ENCODE results near the gene COMMD9. TPM values are rescaled to one million over a fixed set of nuclear protein-coding genes. Genes with fewer than 3 reads are reported as not detected.
A peak's percentile ranks its signal among the peaks of the same experiment; 100 is the strongest.

The COMMD9 gene
- total RNA-seq, 1 donor from 2014 or later: 42.3 TPM

DNA sequence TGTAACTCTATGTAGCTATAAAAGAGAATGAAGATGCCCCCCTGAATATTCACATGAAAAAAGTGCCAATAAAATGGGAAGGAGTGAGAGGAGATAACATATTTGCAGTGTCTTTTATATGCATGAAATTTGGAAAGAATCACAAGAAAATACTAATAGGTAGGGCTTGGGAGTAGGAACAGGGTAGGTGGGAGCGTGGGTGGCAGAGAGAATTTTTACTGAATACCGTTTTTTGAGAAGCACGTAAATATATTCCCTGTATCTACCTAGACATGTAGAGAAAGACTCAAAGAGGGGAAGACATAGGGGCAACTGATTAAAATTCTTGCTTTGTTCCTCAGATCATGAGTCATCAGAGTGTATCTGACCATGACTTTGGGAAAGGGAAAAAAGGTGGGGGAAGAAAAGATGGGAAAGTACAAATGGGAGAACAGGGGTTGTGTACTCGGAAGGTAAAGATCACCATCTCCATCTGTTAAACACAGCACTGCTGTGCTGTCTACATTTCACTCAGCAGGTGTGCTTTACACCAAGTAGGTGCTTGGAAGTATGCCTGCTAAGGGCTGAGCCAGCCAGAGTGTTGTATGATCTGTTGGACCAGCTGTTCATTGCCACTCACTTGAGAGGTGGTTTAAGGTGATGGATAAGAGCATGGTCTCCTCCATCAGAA, 22.8 kb upstream of the COMMD9 start:
- DNase-seq: no peak
- Mint-ChIP-seq H3K4me3 (no peak overlapping the region), H3K9me3 (peaks cover 4% of the 10 kb centered on the region), H3K27ac (no peak overlapping the region), H3K36me3 (ENCODE audit: low read depth) (no peaks in the 10 kb centered on the region), H3K4me1 (peaks cover under 1% of the 10 kb centered on the region), H3K27me3 (peaks cover 30% of the 10 kb centered on the region)
- intact Hi-C loops (cut with micrococcal nuclease): no loop called here

DNA sequence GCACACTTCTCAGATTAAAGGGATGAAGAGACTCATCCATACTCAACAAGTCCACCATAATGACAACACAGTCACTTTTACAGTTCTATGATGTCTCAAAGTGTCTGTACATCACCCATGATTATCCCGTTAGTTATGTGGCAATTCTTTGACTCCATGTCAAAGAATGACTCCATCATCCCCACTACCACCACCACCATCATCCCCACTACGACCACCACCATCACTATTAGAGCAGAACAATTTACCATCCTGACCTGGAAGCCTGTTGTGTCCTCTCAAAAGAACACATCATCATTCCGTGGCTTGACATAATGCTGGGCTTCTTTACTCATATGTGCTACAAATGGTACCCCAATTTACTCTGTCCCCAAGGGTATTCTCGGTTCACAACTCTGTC, 20.6 kb upstream of the COMMD9 start:
- DNase-seq: no peak
- no peak overlapping the region for H3K27ac Mint-ChIP-seq
- H3K36me3 Mint-ChIP-seq (ENCODE audit: low read depth): no peaks in the 10 kb centered on the region
- H3K9me3 Mint-ChIP-seq: peaks cover 4% of the 10 kb centered on the region
- H3K4me1 Mint-ChIP-seq: peaks cover 4% of the 10 kb centered on the region
- H3K4me3 Mint-ChIP-seq: no peak overlapping the region
- intact Hi-C loops (cut with micrococcal nuclease): no loop called here
- peaks cover 17% of the 10 kb centered on the region for H3K27me3 Mint-ChIP-seq

DNA sequence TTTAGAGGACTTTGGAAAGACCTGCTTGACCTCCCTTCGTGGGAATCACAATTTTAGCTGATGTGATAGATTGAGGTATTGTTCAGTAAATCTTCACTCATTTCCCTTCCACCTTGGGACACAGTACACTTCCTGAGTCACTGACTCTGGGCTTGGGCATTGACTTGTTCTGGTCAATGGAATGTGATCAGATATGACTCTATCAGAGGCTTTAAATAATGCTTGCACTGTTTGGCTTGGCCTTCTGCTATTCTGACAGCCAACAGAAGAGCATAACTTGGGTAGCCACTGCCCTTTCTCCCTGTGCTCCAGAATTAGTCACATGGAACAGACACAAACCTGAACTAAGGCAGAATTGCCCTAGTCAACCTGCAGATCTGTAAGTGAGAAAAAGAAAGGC, 19.4 kb upstream of the COMMD9 start:
- Mint-ChIP-seq H3K27me3 (peaks cover 13% of the 10 kb centered on the region), H3K36me3 (ENCODE audit: low read depth) (no peaks in the 10 kb centered on the region), H3K4me1 (peaks cover 4% of the 10 kb centered on the region), H3K4me3 (no peak overlapping the region), H3K27ac (no peak overlapping the region), H3K9me3 (peaks cover 4% of the 10 kb centered on the region)
- intact Hi-C loops (cut with micrococcal nuclease): no loop called here
- no peak for DNase-seq

DNA sequence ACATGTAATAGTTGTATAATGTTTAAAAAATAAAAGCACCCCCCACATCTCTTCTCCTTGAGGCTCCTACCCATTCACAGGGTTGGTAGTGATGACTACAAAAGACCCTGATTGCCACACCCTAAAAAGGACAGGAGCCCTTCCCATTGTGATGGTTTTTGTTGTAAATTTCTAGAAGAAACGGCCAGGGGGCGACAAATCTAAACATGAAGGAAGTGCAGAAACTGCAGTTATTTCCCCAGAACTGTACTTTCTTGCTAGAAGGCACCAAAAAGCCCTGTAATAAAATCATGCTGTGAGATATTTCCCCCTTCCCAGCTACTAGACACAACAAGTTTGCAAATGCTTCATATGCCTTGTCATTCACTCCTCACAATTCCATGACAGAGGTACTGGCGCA, 17.7 kb upstream of the COMMD9 start:
- intact Hi-C loops (cut with micrococcal nuclease): loop anchor here (1.0 kb wide), 3 partner anchors 46 to 185 kb away; no protein-coding TSS in a partner anchor
- H3K4me3 Mint-ChIP-seq: no peak overlapping the region
- peaks cover 4% of the 10 kb centered on the region for H3K4me1 Mint-ChIP-seq
- H3K27me3 Mint-ChIP-seq: peaks cover 8% of the 10 kb centered on the region
- DNase-seq: peak; percentile 72
- peaks cover 4% of the 10 kb centered on the region for H3K9me3 Mint-ChIP-seq
- no peaks in the 10 kb centered on the region for H3K36me3 Mint-ChIP-seq (ENCODE audit: low read depth)
- no peak overlapping the region for H3K27ac Mint-ChIP-seq

DNA sequence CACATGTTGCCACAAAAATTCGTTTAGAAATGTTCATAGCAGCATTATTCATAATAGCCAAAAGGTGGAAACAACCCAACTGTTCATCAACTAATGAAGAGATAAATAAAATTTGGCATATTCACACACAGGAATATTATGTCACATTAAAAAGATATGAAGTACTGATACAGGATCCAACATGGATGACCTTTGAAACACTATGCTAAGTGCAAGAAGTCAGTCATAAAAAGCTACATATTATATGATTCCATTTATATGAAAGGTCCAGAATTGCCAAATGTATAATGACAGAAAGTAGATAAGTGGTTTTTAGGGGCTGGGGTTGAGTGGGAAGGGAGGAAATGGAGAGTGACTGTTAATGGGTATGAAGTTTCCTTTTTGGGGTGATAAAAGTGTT, 15.8 kb upstream of the COMMD9 start:
- H3K36me3 Mint-ChIP-seq (ENCODE audit: low read depth): no peaks in the 10 kb centered on the region
- no peak for DNase-seq
- peaks cover 5% of the 10 kb centered on the region for H3K27me3 Mint-ChIP-seq
- H3K4me1 Mint-ChIP-seq: peaks cover 4% of the 10 kb centered on the region
- no peak overlapping the region for H3K27ac Mint-ChIP-seq
- intact Hi-C loops (cut with micrococcal nuclease): no loop called here
- peaks cover 4% of the 10 kb centered on the region for H3K9me3 Mint-ChIP-seq
- H3K4me3 Mint-ChIP-seq: no peak overlapping the region

DNA sequence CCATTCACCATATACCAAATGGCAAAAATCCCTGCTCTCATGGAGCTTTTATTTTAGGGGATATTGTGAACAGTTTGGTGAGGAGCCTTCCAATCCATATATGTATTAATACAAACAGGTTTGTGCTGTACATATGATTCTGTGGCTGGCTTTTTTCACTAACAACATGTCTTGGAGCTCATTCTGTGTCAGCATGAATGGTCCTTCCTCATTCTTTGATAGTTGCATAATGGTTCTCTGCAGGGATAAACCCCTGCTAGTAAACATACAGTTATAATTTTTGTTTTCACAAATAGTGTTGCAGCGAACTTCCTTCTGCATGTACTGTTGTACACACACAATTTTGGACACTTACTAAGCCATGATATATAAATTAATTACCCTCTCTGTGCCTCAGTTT, 15.1 kb upstream of the COMMD9 start:
- DNase-seq: no peak
- Mint-ChIP-seq H3K4me1 (peaks cover 4% of the 10 kb centered on the region), H3K4me3 (no peak overlapping the region), H3K36me3 (ENCODE audit: low read depth) (no peaks in the 10 kb centered on the region), H3K27me3 (peaks cover 6% of the 10 kb centered on the region), H3K27ac (no peak overlapping the region), H3K9me3 (peaks cover 4% of the 10 kb centered on the region)
- intact Hi-C loops (cut with micrococcal nuclease): no loop called here

DNA sequence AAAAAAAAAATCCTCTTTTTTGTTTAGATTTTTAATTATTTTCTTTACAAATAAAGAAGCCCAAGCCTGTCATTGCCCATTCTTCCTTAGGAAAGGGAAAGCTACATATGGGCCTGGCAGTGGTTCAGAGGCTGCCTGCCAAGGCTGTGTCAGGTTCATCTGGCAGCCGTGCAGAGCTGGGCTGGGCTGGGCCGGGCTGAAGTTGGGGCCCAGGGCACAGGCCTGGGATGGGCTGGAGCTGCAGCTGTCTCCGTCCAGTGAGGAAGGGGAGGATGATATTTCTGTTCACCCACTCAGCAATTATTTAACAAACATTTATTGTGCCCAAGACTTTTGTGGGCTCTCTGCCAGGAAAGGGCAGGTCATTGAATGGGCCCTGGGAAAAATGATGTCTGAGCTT, 11.4 kb upstream of the COMMD9 start:
- intact Hi-C loops (cut with micrococcal nuclease): no loop called here
- no peak for DNase-seq
- H3K27me3 Mint-ChIP-seq: peaks cover 11% of the 10 kb centered on the region
- no peak overlapping the region for H3K4me3 Mint-ChIP-seq
- no peaks in the 10 kb centered on the region for H3K4me1 Mint-ChIP-seq
- H3K9me3 Mint-ChIP-seq: no peaks in the 10 kb centered on the region
- no peaks in the 10 kb centered on the region for H3K36me3 Mint-ChIP-seq (ENCODE audit: low read depth)
- no peak overlapping the region for H3K27ac Mint-ChIP-seq

DNA sequence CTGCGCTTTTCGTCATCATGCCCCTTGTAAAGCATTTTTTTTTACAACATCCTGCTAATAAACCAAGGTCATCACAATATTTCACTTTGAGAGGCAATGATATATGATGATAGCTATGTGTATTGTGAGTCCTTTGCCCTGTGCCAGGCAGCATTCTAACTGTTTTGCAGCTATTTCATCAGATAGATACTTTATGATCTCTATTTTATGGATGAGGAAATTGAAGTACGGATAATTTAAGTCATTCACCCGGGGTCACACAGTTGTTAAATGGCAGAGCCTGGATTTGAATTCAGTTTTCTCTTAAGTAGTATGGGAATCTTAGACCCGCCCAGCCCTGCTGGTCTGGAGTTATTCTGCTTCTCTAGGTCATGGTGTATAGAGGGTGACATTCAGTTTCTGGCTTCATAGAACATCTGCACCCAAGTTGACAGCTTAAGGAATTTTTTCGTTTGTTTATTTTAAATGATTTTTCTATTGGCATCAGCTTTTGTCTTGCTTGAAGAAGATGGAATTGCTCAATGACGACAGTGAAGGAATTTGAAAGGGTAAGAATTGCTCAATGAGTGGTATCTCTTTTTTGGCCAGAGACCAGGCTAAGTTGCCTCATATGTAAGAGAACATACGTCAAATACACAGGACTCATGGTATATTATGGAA, 7.8 kb upstream of the COMMD9 start:
- Mint-ChIP-seq H3K4me1 (peaks cover 3% of the 10 kb centered on the region), H3K27ac (no peak overlapping the region), H3K27me3 (peaks cover 11% of the 10 kb centered on the region), H3K9me3 (no peaks in the 10 kb centered on the region), H3K36me3 (ENCODE audit: low read depth) (no peaks in the 10 kb centered on the region), H3K4me3 (no peak overlapping the region)
- no peak for DNase-seq
- intact Hi-C loops (cut with micrococcal nuclease): no loop called here

DNA sequence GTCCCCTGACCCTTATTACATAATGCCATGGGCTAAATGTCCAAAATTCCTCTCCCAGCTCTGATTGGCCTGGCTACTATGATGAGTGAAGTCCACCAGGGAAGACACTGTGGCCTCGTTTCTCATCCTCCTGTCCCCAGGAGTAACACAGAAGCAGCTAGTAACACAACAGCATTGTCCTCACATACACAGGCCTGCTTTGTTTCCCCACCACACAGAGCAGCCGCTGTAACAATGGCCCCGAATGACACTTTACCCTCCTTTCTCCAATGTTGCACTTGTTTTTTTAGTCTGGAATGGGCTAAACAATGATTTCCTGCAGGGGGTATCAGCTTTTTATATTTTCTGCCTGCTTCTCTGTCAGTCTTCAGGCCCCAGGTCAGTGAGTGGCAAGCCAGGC, 6.7 kb upstream of the COMMD9 start, which contains the start of gene PRR5L:
TSS of gene PRR5L (plus strand) at position 363 of the 400 bp plus-strand sequence. CDS start 104,834 bp downstream, outside the sequence.
- Mint-ChIP-seq H3K27me3 (peaks cover 11% of the 10 kb centered on the region), H3K9me3 (no peaks in the 10 kb centered on the region), H3K4me1 (peaks cover 3% of the 10 kb centered on the region), H3K4me3 (no peak within 1 kb of the TSS), H3K36me3 (ENCODE audit: low read depth) (no peaks in the 10 kb centered on the region), H3K27ac (no peak within 1 kb of the TSS)
- DNase-seq: no peak
- intact Hi-C loops (cut with micrococcal nuclease): no loop called here

DNA sequence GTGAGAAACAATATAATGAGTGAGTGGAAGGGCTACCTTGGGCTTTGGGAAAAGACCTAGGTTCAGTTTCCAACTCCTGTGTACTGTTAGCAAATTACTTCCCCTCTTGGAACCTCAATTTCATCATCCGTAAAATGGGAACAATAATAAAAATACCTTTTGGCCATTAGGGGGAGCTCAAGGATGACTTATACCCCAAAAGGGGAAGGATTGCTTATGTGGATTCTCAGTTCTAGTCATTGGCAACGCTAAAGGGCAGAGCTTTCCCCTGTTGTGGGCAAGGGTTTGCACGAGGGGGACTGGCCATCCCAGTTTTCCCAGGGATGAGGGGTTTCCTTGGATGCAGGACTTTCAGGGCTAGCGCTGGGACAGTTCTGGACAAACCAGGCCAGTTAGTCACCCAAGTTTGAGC, 3.1 kb upstream of the COMMD9 start:
- Mint-ChIP-seq H3K4me3 (no peak overlapping the region), H3K4me1 (peaks cover 26% of the 10 kb centered on the region), H3K9me3 (no peaks in the 10 kb centered on the region), H3K27me3 (peaks cover 3% of the 10 kb centered on the region), H3K27ac (no peak overlapping the region), H3K36me3 (ENCODE audit: low read depth) (no peaks in the 10 kb centered on the region)
- intact Hi-C loops (cut with micrococcal nuclease): loop anchor here (1.0 to 2.0 kb wide), 6 partner anchors 61 to 455 kb away; no protein-coding TSS in a partner anchor
- peak; percentile 78 for DNase-seq

DNA sequence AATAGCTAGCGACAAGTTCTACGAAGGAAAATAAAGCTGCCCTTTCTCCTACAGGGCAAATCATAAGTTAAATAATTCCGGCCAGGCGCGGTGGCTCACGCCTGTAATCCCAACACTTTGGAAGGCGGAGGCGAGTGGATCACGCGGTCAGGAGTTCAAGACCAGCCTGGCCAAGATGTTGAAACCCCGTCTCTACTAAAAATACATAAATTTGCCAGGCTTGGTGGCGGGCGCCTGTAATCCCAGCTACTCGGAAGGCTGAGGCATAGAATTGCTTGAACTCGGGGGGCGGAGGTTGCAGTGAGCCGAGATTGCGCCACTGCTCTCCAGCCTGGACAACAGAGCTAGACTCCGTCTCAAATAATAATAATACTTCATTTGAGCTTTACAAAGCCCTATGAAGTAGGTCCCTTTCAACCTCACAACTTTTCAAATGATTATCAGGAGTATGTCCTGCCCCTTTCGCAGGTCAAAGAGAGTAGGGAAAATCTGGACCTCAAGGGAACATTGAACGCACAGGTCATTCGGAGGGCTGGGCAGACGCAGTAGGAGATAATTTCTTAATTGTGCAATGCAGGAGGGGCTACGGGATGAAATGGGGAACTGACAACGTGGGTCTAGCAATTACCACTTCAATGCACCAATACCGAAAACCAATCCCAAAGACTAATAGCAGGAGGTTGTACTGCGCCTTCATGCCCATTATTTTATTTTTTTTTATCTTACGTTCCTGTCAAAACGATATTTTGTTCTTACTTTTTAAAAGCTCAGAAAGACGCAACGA, 590 bp downstream of the COMMD9 start:
- peak overlapping the region; percentile 87 for H3K27ac Mint-ChIP-seq
- H3K4me3 Mint-ChIP-seq: peak overlapping the region; percentile 91
- intact Hi-C loops (cut with micrococcal nuclease): loop anchor here (1.0 to 2.0 kb wide), 3 partner anchors 66 to 626 kb away; partner anchors contain the start of genes TRAF6 and TRIM44
- H3K9me3 Mint-ChIP-seq: no peaks in the 10 kb centered on the region
- H3K36me3 Mint-ChIP-seq (ENCODE audit: low read depth): no peaks in the 10 kb centered on the region
- DNase-seq: no peak
- H3K27me3 Mint-ChIP-seq: no peaks in the 10 kb centered on the region
- H3K4me1 Mint-ChIP-seq: peaks cover 26% of the 10 kb centered on the region

DNA sequence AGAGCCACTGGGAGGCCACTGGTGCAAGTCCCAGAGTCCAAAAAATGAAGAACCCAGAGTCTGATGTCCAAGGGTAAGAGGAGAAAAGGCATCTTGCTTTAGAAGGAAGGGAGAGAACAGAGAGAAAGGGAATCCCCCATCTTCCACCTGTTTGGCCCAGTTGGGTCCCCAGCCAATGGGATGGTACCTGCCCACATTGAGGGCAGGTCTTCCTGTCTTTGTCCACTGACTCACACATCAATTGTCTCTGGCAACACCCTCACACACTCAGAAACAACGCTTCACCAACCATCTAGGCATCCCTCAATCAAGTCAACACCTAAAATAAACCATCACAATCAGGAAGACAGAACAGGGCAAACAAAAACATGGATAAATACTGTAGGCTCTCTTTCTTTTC, 6.3 kb downstream of the COMMD9 start:
- Mint-ChIP-seq H3K27ac (no peak overlapping the region), H3K36me3 (ENCODE audit: low read depth) (no peaks in the 10 kb centered on the region), H3K4me3 (no peak overlapping the region), H3K9me3 (no peaks in the 10 kb centered on the region), H3K27me3 (no peaks in the 10 kb centered on the region), H3K4me1 (peaks cover 5% of the 10 kb centered on the region)
- intact Hi-C loops (cut with micrococcal nuclease): no loop called here
- no peak for DNase-seq

DNA sequence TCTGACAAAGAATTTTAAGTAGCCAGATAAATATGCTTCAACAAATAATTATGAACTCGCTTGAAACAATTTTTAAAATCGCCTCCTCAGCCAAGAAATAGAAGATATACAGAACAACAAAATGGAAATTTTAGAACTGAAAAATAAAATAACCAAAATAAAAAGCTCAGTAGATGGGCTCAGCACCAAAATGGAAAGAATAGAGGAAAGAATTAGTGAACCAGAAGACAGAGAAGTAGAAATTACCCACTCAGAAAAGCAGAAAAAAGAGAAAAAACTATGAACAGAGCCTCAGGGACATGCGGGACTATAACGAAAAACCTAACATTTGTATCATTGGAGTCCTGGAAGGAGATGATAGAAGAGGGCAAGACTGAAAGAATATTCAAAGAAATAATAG, 7.4 kb downstream of the COMMD9 start:
- no peak overlapping the region for H3K4me3 Mint-ChIP-seq
- no peak for DNase-seq
- peaks cover 2% of the 10 kb centered on the region for H3K4me1 Mint-ChIP-seq
- H3K36me3 Mint-ChIP-seq (ENCODE audit: low read depth): no peaks in the 10 kb centered on the region
- H3K9me3 Mint-ChIP-seq: no peaks in the 10 kb centered on the region
- H3K27ac Mint-ChIP-seq: no peak overlapping the region
- H3K27me3 Mint-ChIP-seq: no peaks in the 10 kb centered on the region
- intact Hi-C loops (cut with micrococcal nuclease): no loop called here

DNA sequence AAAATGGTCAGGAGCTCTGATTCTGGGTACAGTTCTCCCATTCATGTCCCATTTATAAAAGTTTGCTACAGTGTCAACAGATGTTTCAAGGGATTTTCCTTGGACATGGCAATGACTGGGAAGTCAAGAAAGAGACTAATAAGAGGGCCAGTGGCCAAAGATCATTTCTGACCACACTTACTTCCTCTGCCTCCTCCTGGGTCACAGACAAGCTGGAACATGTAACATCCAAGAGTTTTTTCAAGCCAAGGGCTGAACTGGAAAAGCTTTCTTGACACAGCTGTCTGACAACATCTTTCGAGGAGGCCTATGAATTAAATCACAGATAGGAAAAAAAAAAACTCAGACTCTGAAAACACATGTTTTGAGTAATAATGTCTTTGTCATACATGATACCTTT, 8.7 kb downstream of the COMMD9 start:
- Mint-ChIP-seq H3K4me1 (peaks cover 2% of the 10 kb centered on the region), H3K4me3 (no peak overlapping the region), H3K27me3 (no peaks in the 10 kb centered on the region), H3K27ac (no peak overlapping the region), H3K9me3 (no peaks in the 10 kb centered on the region), H3K36me3 (ENCODE audit: low read depth) (no peaks in the 10 kb centered on the region)
- intact Hi-C loops (cut with micrococcal nuclease): no loop called here
- DNase-seq: no peak
